HG03025 (cell line): ENCODE results near the gene CSGALNACT2.
"Not testable (repeated sequence)": the region's sequence is repeated elsewhere in the genome, so short reads cannot be mapped to it uniquely, and the experiment has no call there.

ENCODE experiments used
- ATAC-seq: cut with Tn5 transposase; IDR thresholded peaks from one replicate; pipeline ENCODE4 v1.9.1; 2021; ENCODE audit warnings: mild to moderate bottlenecking, moderate library complexity; ENCODE audit not compliant: unreplicated experiment, low FRiP score

Gene CSGALNACT2, protein sequence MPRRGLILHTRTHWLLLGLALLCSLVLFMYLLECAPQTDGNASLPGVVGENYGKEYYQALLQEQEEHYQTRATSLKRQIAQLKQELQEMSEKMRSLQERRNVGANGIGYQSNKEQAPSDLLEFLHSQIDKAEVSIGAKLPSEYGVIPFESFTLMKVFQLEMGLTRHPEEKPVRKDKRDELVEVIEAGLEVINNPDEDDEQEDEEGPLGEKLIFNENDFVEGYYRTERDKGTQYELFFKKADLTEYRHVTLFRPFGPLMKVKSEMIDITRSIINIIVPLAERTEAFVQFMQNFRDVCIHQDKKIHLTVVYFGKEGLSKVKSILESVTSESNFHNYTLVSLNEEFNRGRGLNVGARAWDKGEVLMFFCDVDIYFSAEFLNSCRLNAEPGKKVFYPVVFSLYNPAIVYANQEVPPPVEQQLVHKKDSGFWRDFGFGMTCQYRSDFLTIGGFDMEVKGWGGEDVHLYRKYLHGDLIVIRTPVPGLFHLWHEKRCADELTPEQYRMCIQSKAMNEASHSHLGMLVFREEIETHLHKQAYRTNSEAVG

DNA sequence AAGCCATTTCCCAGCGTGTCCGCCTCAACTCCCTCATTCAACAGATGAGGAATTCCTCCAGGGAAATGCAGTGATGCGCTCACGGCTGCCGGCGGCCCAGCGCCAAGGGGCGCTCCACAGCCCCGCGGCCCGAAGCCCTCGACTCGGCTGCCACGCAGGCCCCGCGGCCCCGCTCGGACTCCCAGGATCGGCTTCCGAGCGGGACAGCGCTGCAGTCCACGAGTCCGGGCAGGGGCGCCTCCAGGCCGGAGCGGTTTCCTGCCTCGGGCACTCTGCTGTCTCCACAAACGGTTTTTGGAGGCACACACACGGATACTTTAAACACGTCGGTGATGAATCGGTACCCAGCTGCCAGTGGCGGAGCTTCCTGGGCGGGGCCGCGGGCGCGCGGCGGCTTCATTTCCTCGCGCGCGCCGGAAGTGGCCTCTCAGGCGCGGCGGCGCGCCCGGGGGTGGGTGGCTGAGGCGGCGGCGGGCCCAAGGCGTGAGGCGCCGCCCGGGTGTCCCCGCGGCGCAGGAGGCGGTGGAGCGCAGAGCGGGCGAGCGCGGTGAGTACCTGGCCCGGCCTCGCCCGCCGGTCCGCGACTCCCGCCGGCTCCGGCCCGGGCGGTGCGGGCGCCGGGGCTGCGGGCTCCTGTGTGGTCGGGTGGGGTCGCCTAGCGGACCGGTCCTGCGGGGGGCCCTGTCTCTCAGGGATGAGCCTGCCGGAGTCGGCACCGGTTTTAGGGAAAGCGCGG is at the start of gene CSGALNACT2:
TSS of gene CSGALNACT2 (plus strand) at position 425 of the 736 bp plus-strand sequence. CDS start 16,705 bp downstream, outside the sequence.
- ATAC-seq = peak; percentile 59

GRCh38 chr10:43089519-43089918 is 48.7 kb upstream of the CSGALNACT2 start:
- no peak for ATAC-seq

DNA sequence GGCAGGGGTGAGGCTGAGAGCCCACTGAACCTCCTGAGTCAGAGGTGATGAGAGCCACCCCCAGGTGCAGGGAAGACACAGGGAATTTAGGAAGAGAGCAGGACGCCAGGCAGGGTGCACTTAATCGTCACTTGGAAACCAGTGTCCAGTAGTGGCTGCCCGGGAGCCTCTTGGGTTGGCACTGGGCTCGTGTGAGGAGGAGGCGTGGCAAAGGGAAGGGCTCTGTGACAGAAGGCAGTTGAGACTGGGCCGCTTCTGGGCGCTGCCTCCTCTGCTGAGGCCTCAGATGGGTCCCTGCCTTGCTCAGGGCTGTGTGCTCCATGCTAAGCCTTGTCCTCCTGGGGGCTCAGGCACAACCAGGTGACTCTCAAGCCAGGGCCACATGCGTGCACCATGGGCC is 48.1 kb upstream of the CSGALNACT2 start:
- no peak for ATAC-seq

DNA sequence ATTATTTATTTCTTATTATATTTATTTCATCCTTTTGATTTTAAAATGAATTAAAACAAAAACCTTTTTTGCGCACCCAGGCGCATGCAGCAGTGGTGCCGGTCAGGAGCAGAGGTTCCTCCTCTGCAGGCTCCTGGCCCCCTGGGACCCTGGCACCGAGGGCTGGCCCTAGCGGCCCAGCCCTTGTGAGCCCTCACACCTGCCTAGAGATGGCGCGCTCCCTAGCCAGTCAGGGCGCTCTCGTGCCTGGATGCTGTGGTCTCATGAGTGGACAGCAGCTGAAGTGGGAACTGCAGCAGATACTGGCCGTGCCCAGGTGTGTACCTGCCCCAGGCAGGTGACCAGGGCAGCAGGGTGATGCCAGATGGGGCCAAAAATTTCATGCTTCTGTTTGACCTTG is 47.6 kb upstream of the CSGALNACT2 start:
- ATAC-seq = no peak

- ATAC-seq = no peak
Observed at GRCh38 chr10:43091846-43092245, 46.4 kb upstream of the CSGALNACT2 start.

DNA sequence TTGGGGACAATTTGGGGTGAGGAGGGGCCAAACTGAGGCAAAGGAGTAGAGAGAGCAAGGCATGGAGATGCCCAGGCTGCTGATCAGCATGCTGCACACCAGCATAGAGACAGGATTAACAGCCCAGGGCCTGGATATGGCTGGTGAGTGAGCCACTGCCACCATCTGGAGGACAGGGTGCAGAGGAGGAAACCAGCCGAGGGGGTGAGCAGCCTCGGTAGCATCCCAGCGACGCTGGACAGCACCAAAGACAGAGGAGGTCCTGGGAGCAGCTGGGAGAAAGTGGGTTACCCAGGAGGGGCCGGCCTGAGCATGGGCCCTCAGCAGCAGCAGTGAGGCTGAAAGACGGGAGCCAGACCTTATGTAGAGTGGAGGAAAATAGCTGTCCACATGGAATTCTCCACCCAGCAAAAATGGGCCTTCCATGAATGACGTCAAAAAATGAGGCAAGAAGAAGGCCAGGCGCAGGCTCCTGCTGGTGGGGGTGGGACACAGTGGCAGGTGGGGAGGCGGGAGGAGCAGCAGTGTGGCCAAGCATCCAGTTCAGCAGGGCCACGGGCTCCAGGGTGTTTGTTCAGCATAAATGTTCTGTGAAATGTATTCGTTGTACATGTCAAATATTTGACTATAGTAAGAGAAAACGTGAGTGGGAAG is 44.7 kb upstream of the CSGALNACT2 start:
- ATAC-seq = no peak

GRCh38 chr10:43094085-43094484 is 44.2 kb upstream of the CSGALNACT2 start:
- ATAC-seq = no peak

DNA sequence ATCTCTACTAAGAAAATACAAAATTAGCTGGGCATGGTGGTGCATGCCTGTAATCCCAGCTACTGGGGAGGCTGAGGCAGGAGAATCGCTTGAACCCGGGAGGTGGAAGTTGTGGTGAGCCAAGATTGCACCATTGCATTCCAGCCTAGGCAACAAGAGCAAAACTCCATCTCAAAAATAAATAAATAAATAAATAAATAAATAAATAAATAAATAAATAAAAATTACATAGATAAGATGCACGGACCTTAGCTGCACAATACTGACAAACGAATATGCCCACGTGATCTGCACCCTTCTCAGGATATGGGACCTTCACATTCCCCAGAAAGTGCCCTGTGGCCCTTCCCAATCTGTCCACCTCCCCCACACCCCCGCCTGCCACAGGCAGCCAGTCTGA is 38.9 kb upstream of the CSGALNACT2 start:
- not testable (repeated sequence) for ATAC-seq

GRCh38 chr10:43099928-43100327 is 38.3 kb upstream of the CSGALNACT2 start:
- ATAC-seq = no peak

- ATAC-seq = no peak
Observed at GRCh38 chr10:43100366-43100765, 37.9 kb upstream of the CSGALNACT2 start.

DNA sequence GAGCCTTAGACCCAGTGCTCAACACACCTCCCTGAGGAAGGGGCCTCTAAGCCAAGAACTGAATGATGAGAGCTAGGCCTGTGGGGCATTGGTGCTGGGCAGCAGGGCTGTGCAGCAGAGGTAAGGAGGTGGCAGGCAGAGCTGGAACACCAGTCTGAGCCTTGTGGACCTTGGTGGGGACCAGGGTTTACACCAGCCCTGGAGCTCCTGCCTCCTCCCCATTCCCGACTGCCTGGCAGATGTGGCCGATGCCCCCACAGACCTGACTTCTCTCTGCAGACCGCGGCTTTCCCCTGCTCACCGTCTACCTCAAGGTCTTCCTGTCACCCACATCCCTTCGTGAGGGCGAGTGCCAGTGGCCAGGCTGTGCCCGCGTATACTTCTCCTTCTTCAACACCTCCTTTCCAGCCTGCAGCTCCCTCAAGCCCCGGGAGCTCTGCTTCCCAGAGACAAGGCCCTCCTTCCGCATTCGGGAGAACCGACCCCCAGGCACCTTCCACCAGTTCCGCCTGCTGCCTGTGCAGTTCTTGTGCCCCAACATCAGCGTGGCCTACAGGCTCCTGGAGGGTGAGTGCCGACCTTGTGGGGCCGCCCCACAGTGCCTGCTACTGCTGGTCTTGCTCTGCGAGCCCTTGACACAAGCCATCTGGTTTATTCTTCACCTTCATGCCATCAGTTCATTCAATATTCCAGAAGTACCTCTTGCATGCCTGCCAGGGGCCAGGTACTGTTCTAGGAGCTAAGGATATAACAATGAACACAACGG is 36.0 kb upstream of the CSGALNACT2 start:
- ATAC-seq = no peak

DNA sequence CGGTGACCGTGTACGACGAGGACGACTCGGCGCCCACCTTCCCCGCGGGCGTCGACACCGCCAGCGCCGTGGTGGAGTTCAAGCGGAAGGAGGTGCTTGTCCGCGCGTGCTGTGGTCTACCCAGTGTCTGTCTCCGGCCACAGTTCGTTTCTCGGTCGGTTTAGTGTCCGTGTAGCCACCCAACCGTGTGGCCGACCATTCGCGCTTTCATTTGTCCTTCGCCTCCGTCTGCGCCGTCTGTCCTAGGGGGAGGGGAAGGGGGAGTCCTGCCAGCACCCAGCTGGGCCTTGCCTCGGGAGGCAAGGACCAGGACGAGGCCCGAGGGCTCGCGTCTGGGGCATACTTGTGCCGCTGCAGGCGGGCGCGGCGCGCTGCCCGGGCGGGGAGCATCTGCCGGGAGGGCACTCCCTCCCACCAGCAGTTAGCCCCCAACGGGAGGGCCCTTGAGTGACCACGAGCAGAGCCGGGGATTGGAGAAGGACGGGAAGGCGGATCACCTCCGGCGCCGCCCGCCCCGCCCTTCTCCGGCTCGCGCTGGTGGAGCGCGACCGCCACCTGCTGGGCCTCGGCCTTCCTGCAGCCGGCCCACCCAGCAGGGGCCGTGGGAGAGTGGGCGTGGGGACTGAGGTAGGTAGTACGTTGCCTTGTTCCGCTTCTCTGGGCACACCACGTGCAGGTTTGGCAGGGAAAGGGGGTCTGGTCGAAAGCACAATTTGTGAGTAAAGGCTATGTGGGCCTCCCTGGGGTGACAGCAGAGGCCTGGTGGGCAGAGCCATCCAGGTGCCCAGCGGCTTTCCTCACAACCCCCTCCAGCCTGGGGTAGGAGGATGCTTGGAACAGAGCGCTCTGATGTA is 32.9 kb upstream of the CSGALNACT2 start:
- peak; percentile 70 for ATAC-seq

- ATAC-seq = no peak
Observed at GRCh38 chr10:43105956-43106229, 32.4 kb upstream of the CSGALNACT2 start.

DNA sequence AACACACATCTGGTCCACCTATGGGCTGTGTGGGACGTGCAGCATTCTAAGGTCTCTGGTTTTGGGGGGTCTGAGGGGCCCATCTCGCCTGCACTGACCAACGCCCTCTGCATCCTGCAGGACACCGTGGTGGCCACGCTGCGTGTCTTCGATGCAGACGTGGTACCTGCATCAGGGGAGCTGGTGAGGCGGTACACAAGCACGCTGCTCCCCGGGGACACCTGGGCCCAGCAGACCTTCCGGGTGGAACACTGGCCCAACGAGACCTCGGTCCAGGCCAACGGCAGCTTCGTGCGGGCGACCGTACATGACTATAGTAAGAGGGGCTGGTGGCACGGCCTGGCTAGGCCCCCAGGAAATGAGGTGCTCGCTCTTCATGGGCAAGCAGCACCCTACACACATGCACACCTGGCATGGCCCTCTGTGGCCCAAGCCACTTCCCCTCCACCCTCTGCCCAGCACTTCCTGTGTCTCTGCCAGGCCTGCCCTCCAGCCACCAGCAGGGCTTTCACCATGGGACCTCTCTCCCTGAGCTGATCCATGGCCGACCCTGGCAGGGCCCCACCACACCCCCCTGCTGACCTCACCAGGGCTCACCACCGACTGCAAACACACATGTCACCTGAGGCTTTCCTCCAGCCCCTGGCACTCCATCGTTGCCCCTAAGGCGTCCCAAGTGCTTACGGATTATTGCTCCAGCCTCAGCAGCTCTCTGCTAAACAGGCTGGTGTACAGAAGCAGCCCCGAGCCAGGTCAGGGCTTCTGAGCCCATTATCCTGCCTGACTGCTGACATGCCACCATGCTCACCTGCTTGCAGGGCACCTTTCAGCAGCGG is 31.8 kb upstream of the CSGALNACT2 start:
- no peak for ATAC-seq

GRCh38 chr10:43108951-43109350 is 29.3 kb upstream of the CSGALNACT2 start:
- ATAC-seq = no peak

GRCh38 chr10:43109671-43110249 is 28.5 kb upstream of the CSGALNACT2 start:
- no peak for ATAC-seq

DNA sequence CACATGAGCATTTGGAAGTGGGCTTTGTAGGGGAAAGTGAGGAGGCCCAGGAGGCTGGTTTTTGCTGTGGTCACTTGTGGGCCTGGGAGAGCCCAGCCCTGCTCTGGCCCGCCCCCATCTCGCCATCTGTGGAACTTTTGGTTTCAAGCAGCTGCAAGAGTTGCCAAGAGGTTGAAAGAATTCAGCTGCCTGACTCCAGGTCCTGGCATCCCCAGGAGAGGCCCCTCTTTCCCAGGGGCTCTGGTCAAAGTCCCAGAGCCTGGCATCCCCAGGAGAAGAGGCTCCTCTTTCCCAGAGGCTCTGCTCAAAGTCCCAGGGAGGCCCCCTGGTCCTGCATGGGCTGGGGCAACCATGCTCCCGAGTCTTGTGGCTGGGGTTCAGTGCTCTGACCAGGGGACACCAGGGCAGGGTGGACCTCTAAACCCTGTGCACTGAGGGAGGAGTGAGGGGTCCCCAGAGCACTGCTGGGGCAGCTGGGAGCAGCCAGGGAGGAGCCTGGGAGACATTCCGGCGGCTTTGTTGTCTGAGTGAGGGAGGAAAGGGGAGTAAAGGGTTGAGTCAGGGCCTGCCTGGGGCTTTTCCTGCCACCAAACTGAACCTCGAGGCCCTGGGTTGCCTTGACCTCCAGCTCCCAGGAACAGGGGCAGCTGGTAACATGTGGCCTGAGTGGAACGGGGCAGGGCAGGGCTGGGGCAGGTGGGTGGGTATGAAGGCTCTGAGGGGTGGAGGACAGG is 27.7 kb upstream of the CSGALNACT2 start:
- ATAC-seq = peak; percentile 55

GRCh38 chr10:43111101-43111500 is 27.1 kb upstream of the CSGALNACT2 start:
- no peak for ATAC-seq
